ENCODE results near the gene KLHL29. TPM values are rescaled to one million over a fixed set of nuclear protein-coding genes. Genes with fewer than 3 reads are reported as not detected.

The KLHL29 gene
- total RNA-seq, 1 donor from 2014 or later, result 3.0 TPM

DNA sequence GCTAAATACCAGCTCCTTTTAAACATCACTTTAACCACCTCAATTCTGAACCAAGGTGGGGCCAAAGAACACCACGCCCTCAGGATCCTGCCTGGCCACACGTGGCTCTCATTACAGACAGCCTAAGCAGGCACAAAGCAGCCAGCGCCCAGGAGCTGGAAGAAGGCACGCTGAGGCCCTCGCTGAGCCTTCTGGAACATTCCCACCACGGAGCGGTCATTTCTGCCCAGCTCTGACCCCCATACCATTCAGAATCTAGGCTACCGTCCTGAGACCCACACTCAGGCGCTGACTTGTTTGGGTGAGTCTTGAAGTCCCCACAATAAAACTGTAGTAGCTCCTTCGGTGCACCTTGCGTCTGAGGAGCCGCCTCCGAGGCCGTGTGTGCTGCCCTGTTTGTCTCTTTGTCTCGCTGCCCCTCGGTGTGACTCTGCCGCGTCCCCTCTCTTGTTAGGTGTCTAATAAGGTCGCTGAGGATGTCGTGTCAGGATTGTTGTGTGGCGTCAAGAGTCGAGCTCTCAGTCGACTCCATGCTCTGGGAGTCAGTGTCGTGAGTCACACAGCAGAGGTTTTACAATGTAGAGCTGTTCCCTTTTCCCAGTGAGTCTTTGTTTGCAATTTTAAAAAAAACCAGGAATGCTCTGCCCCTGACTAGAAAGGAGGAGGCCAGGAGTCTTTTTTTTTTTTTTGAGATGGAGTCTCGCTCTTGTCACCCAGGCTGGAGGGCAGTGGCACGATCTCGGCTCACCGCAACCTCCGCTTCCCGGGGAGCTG is 242.4 kb downstream of the KLHL29 start:
- H3K4me3 Mint-ChIP-seq (ENCODE audit: low read depth), result no peak overlapping the region
- H3K27me3 Mint-ChIP-seq (ENCODE audit: low read depth), result no peaks in the 10 kb centered on the region
- H3K4me1 Mint-ChIP-seq (ENCODE audit: low read depth), result no peaks in the 10 kb centered on the region
- intact Hi-C loops (cut with micrococcal nuclease), result no loop called here
- H3K9me3 Mint-ChIP-seq, result peaks cover 15% of the 10 kb centered on the region
- no peak overlapping the region for H3K27ac Mint-ChIP-seq
- H3K36me3 Mint-ChIP-seq (ENCODE audit: low read depth), result no peaks in the 10 kb centered on the region
- no peak for DNase-seq (ENCODE audit: low spot score)

DNA sequence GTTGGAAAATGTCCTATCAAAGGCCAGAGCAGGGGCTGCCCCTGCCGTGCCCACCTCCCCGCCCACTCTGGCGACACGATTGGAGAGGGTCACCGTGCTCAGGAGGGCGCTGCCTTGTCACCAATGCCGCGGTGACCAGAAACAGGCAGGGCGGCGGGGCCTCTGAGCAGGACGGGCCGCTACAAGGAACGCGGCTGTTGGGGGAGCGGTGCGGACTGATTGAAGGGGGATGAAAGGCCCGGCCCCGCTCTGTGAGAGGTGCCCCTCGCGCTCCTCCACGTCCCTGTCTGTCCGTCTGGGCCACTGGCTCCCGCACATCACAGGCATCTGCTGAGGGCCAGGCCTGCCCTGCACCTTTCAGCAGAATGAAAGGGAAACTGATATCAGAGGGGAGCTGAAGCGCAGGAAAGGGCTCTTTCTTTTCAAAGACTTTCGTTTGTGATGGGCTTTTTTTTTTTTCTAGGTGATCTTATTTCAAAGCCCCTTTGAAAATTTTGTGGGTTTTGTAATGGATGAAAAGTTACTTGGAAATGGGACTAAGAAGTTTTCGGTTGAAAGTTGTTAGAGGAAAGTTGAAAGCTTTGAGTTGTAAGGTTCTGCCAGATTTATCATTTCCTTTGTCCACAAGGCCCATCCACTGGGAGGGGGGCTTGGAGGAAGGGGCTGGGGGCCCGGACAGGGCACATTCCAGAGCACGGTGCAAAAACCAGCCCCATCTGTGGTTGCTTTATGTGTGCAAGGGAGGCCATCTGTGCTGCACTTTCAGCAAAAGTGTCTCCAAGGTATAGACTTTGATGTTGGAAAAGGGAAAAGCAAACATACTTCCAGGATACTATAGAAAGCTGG is 244.2 kb downstream of the KLHL29 start:
- Mint-ChIP-seq H3K36me3 (ENCODE audit: low read depth) (no peaks in the 10 kb centered on the region), H3K9me3 (peaks cover 7% of the 10 kb centered on the region), H3K4me1 (ENCODE audit: low read depth) (no peaks in the 10 kb centered on the region), H3K4me3 (ENCODE audit: low read depth) (no peak overlapping the region), H3K27ac (no peak overlapping the region), H3K27me3 (ENCODE audit: low read depth) (no peaks in the 10 kb centered on the region)
- no peak for DNase-seq (ENCODE audit: low spot score)
- intact Hi-C loops (cut with micrococcal nuclease), result no loop called here

DNA sequence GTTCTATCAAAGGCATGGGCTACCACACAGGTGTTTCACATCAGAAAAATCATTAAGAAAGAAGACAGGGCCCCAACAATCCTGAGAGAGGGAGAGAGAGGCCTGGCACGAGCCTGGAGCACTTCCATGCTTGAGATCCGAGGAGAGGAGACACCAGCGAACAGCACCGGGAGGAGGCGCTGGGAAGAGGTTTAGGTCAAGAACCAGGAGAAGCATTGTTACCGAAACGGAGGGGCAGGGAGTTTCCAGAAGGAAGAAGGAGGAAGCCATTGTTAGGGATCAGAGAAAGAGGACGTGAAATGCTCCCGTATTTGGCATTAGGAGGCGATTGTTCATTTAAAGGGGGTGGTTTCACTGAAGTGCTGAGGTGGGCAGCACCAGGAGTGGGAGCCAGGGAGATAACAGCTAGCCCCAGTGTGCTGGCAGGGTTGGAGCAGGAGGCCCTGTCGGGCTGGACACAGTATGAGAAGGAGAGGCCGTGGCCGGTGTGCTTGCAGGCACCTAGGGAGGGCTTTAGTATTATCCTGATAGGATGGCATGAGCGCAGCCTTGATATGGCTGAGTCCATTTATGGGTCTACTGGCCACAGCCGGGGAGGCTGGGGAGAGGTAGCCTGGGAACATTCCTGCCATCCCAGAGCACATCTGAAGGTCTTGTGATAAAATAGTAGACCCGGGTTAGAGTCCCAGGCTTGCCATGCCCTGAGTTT is 244.9 kb downstream of the KLHL29 start:
- Mint-ChIP-seq H3K4me1 (ENCODE audit: low read depth) (no peaks in the 10 kb centered on the region), H3K4me3 (ENCODE audit: low read depth) (no peak overlapping the region), H3K9me3 (no peaks in the 10 kb centered on the region), H3K36me3 (ENCODE audit: low read depth) (no peaks in the 10 kb centered on the region), H3K27me3 (ENCODE audit: low read depth) (no peaks in the 10 kb centered on the region), H3K27ac (no peak overlapping the region)
- intact Hi-C loops (cut with micrococcal nuclease), result no loop called here
- no peak for DNase-seq (ENCODE audit: low spot score)

DNA sequence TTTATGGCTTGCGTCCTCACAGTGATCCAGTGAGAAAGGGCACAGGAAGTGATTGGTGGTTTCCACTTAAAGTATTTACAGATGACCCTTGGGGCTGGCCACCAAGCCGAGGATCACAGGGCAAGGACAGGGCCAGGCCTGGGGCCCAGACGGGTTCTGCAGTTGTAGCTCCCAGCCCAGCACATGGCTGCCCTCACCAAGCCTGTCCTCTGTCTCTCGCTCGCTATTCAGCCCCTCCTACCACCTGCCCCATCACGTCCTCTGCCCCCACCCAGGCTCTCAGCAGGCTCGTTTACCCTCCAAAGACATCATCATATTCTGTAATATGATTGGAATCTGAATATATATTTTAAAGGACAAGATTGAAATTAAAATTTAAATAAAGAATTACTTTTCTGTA is 246.0 kb downstream of the KLHL29 start:
- DNase-seq (ENCODE audit: low spot score), result no peak
- no peaks in the 10 kb centered on the region for H3K36me3 Mint-ChIP-seq (ENCODE audit: low read depth)
- intact Hi-C loops (cut with micrococcal nuclease), result no loop called here
- H3K4me1 Mint-ChIP-seq (ENCODE audit: low read depth), result no peaks in the 10 kb centered on the region
- H3K27ac Mint-ChIP-seq, result no peak overlapping the region
- H3K9me3 Mint-ChIP-seq, result no peaks in the 10 kb centered on the region
- no peak overlapping the region for H3K4me3 Mint-ChIP-seq (ENCODE audit: low read depth)
- no peaks in the 10 kb centered on the region for H3K27me3 Mint-ChIP-seq (ENCODE audit: low read depth)

DNA sequence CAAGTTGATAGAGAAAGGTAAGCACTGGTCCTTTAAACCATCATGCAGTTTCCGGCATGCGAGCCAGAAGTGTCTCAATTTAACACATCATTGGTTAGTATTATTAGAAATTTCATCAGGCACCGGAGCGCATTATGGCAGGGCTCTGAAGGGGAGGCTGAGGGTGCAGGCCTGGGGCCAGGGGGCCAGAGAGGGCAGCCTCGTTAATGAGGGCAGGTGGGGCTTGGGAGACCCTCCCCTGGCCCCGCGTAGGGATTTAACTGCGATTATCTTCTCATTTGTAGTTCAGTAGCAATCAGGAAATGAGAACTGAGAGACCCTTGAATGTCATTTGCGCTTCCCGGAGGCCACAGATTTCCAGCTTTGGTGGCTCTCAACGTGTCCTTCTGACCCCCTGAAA is 246.4 kb downstream of the KLHL29 start:
- Mint-ChIP-seq H3K9me3 (no peaks in the 10 kb centered on the region), H3K27ac (no peak overlapping the region), H3K4me1 (ENCODE audit: low read depth) (no peaks in the 10 kb centered on the region), H3K36me3 (ENCODE audit: low read depth) (no peaks in the 10 kb centered on the region), H3K4me3 (ENCODE audit: low read depth) (no peak overlapping the region), H3K27me3 (ENCODE audit: low read depth) (no peaks in the 10 kb centered on the region)
- intact Hi-C loops (cut with micrococcal nuclease), result no loop called here
- no peak for DNase-seq (ENCODE audit: low spot score)

DNA sequence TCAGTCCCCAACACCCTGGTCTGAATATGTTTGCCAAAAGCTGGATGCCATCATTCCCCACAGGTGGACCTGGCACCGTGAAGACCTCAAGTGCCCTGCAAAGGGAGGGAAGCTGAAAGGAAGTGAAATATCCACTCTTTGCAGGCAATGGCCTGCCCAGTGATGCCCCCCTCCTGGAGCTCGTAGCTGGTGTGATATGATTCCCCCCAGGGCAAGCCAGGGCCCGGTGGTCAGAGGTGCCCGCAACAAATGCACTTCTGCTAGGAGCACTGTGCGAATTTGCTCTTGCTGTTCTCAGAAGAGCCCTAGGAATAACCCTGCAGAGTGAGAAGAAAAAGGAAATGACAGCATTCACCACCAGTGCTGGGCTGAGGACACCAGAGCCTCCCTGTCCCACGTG is 247.4 kb downstream of the KLHL29 start:
- Mint-ChIP-seq H3K4me1 (ENCODE audit: low read depth) (no peaks in the 10 kb centered on the region), H3K27me3 (ENCODE audit: low read depth) (no peaks in the 10 kb centered on the region), H3K36me3 (ENCODE audit: low read depth) (no peaks in the 10 kb centered on the region), H3K4me3 (ENCODE audit: low read depth) (no peak overlapping the region), H3K9me3 (no peaks in the 10 kb centered on the region), H3K27ac (no peak overlapping the region)
- intact Hi-C loops (cut with micrococcal nuclease), result no loop called here
- DNase-seq (ENCODE audit: low spot score), result no peak

DNA sequence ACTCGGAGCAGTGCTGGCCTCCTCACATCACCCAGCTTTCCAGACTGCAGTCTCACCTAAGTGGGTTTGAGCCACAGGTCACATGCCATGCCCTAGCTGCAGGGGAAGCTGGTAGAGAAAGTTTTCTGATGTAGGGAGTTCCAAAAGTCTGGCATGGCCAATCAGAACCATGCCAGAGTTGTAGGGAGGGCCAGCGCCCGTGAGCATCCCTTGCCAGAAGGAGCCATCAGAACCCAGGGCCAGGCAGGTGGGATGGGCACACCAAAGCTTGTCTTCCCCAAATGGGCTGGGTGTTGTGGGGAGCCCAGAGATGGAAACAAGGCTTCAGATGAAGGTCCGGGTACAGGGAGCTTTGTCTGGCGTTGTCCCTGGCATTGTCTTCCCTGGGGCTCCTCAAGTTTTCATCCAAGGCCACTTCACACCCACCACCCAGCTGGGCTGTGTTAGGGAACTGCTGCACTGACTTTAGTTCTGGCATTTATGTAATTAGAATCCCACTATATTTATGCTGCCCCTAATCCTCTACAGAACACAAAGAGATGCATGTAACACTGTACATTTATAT is 247.9 kb downstream of the KLHL29 start:
- H3K4me1 Mint-ChIP-seq (ENCODE audit: low read depth), result no peaks in the 10 kb centered on the region
- no peak for DNase-seq (ENCODE audit: low spot score)
- no peaks in the 10 kb centered on the region for H3K9me3 Mint-ChIP-seq
- intact Hi-C loops (cut with micrococcal nuclease), result no loop called here
- no peak overlapping the region for H3K4me3 Mint-ChIP-seq (ENCODE audit: low read depth)
- no peaks in the 10 kb centered on the region for H3K27me3 Mint-ChIP-seq (ENCODE audit: low read depth)
- no peaks in the 10 kb centered on the region for H3K36me3 Mint-ChIP-seq (ENCODE audit: low read depth)
- H3K27ac Mint-ChIP-seq, result no peak overlapping the region

DNA sequence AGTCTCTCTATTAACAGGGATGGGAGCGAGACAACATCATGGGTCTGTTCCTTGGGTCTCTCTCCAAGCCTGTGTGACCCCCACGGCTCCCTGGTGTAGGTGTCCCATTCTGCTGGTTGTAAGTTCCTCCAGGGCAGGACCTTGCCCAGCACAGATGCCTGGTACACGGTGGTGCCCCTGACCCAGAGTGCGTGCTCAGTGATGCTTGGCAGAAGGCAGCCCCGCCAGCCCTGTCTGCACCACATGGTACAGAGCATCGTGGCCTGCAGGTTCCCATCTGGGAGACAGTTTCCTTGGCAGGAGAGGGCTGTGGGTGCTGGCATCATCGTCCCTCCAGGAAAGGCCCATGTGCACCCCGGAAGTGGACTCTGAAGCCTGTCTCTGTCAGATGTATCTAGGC is 249.0 kb downstream of the KLHL29 start:
- no peak for DNase-seq (ENCODE audit: low spot score)
- intact Hi-C loops (cut with micrococcal nuclease), result no loop called here
- no peaks in the 10 kb centered on the region for H3K4me1 Mint-ChIP-seq (ENCODE audit: low read depth)
- H3K4me3 Mint-ChIP-seq (ENCODE audit: low read depth), result no peak overlapping the region
- no peak overlapping the region for H3K27ac Mint-ChIP-seq
- H3K9me3 Mint-ChIP-seq, result no peaks in the 10 kb centered on the region
- no peaks in the 10 kb centered on the region for H3K36me3 Mint-ChIP-seq (ENCODE audit: low read depth)
- no peaks in the 10 kb centered on the region for H3K27me3 Mint-ChIP-seq (ENCODE audit: low read depth)

DNA sequence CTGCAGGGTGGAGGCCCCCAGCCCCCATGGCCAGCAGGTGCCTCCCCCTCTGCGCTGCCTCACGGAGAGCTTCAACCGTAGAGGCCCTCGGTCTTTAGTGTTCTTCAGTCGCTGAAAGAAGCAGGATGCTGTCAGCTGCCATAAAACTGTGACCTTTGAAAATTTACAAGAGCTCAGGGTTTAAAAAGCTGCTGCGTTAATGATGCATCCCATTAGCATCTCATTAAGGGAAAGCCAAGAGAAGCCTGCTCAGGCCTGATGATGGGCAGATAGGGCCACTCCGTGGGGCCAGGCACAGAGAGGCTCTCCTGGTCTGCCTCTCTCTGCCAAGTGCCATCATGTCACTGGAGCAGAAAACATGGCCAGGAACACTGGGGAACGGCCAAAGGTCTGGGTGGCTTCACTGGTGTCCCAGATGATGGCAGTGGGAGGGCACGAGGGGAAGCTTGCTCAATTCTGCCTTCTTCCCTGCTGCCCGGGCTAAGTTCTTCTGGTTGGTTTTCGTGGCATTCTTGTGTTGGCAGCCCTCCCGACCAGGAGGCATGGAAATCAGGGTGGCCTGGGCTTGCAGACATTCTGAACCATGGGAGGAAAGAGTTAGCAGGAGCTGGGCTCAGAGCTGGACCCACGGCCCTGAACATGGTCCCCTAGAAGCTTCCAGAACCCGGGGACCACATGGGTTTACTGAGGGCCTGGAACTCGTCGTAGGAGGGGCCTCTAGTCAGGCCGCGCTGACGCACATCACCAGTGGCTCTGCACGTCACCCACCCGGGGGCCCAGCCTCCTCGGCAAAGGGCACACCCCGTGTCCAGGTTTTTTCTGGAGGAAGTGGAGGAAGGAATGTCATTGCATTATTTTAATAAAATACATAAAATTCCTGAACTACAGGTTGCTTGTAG is 250.7 kb downstream of the KLHL29 start:
- no peak overlapping the region for H3K4me3 Mint-ChIP-seq (ENCODE audit: low read depth)
- H3K9me3 Mint-ChIP-seq, result no peaks in the 10 kb centered on the region
- H3K27me3 Mint-ChIP-seq (ENCODE audit: low read depth), result no peaks in the 10 kb centered on the region
- H3K4me1 Mint-ChIP-seq (ENCODE audit: low read depth), result no peaks in the 10 kb centered on the region
- no peaks in the 10 kb centered on the region for H3K36me3 Mint-ChIP-seq (ENCODE audit: low read depth)
- intact Hi-C loops (cut with micrococcal nuclease), result no loop called here
- DNase-seq (ENCODE audit: low spot score), result no peak
- no peak overlapping the region for H3K27ac Mint-ChIP-seq

DNA sequence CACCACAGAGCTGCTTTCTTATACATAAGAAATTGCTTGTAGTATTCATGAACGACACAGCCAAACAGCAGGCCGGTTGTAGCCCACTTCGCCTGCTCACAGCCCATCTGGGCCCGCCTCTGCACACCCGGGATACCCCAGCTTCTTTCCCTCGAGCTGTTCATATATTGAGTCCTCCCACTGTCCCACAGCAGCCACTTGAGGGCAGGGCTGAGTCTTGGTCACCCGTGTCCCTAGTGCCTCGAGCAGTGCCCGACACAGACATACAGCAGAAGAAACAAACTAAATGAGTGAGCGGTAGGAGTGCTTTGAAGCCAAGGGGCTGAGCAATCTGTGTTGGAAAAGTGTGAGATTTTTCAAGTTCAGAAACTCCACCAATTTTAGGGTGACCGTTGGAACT is 251.4 kb downstream of the KLHL29 start:
- H3K4me3 Mint-ChIP-seq (ENCODE audit: low read depth), result no peak overlapping the region
- H3K4me1 Mint-ChIP-seq (ENCODE audit: low read depth), result no peaks in the 10 kb centered on the region
- no peaks in the 10 kb centered on the region for H3K36me3 Mint-ChIP-seq (ENCODE audit: low read depth)
- intact Hi-C loops (cut with micrococcal nuclease), result no loop called here
- no peaks in the 10 kb centered on the region for H3K9me3 Mint-ChIP-seq
- no peaks in the 10 kb centered on the region for H3K27me3 Mint-ChIP-seq (ENCODE audit: low read depth)
- H3K27ac Mint-ChIP-seq, result no peak overlapping the region
- DNase-seq (ENCODE audit: low spot score), result no peak

DNA sequence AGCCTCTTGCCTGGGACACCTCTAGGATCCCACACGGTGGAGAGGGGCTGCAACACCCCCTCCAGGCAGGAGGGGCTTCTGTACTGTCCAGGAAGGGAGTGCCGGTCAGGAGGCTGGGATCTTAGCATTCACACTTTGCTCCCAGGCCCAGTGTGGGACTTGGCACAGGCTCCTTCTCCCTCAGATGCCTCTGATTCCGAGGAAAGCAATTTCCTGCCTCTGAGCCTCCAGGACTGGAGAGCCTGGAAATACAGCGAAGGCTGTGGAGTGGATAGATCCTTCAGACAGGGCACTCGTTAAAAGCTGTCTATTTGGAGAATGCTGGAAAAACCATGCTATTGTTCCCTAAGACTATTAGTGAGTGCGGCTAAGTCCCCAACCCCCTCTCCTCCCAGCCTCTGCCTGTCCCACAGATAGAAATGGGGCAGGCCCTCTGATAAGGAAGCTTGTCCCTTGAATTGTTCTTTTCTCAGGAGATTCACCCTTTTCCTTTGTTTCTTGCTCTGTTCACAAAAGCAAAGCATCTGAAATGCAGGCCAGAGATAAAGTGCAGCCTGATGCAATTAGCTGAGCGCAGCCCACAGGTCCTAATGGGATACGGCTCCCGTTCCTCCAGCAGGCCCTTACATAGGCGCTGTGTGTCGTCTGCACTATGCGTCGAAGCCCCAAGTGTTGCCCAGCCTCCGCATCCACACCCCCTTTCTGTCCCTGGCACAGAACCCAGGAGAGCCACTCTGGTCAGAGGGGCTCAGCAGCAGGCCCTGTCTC is 252.2 kb downstream of the KLHL29 start:
- no peaks in the 10 kb centered on the region for H3K36me3 Mint-ChIP-seq (ENCODE audit: low read depth)
- intact Hi-C loops (cut with micrococcal nuclease), result no loop called here
- H3K4me1 Mint-ChIP-seq (ENCODE audit: low read depth), result no peaks in the 10 kb centered on the region
- H3K27ac Mint-ChIP-seq, result no peak overlapping the region
- DNase-seq (ENCODE audit: low spot score), result no peak
- H3K27me3 Mint-ChIP-seq (ENCODE audit: low read depth), result no peaks in the 10 kb centered on the region
- no peaks in the 10 kb centered on the region for H3K9me3 Mint-ChIP-seq
- no peak overlapping the region for H3K4me3 Mint-ChIP-seq (ENCODE audit: low read depth)
